NCI-H82 treated with DMSO at 0.1 percent for 48 hours (cell line): ENCODE measurements around the gene YY1.
"Not testable (repeated sequence)": the region's sequence is repeated elsewhere in the genome, so short reads cannot be mapped to it uniquely, and the experiment has no call there.

Source experiments
- DNase-seq: peaks from one replicate; lab custom pipeline; 2025; ENCODE audit not compliant: unreplicated experiment; lab: John Stamatoyannopoulos, UW

Gene YY1

GRCh38 chr14:100312110-100312876 is 73.3 kb downstream of the YY1 start:
- DNase-seq: not testable (repeated sequence)

GRCh38 chr14:100312877-100313400 is 74.0 kb downstream of the YY1 start:
- DNase-seq: no peak

GRCh38 chr14:100313464-100314230 is 74.7 kb downstream of the YY1 start:
- DNase-seq: no peak

- no peak for DNase-seq
These were observed 75.8 kb downstream of the YY1 start for GRCh38 chr14:100314724-100315123.

GRCh38 chr14:100317389-100317788 is 78.4 kb downstream of the YY1 start:
- DNase-seq: no peak

GRCh38 chr14:100317912-100318808 is 79.2 kb downstream of the YY1 start:
- no peak for DNase-seq

- no peak for DNase-seq
These were observed 81.4 kb downstream of the YY1 start for GRCh38 chr14:100320157-100320856.

- DNase-seq: no peak
These were observed 82.7 kb downstream of the YY1 start for GRCh38 chr14:100321473-100322137.

- no peak for DNase-seq
These were observed 83.4 kb downstream of the YY1 start for GRCh38 chr14:100322138-100322957.

GRCh38 chr14:100323121-100323941 is 84.4 kb downstream of the YY1 start, which contains the start of gene SLC25A47:
Gene SLC25A47, plus strand, starts transcription at chr14:100323339. Its CDS starts 76 bp downstream, at chr14:100323415.
- no peak for DNase-seq

GRCh38 chr14:100323942-100324307 is 85.0 kb downstream of the YY1 start:
- DNase-seq: no peak

- no peak for DNase-seq
These were observed 86.3 kb downstream of the YY1 start for GRCh38 chr14:100325231-100325632.

- no peak for DNase-seq
These were observed 87.0 kb downstream of the YY1 start for GRCh38 chr14:100325958-100326357.

GRCh38 chr14:100327128-100327527 is 88.2 kb downstream of the YY1 start:
- no peak for DNase-seq

- DNase-seq: no peak
These were observed 89.7 kb downstream of the YY1 start for GRCh38 chr14:100328495-100329163.

GRCh38 chr14:100329233-100330006 is 90.5 kb downstream of the YY1 start:
- DNase-seq: no peak

- DNase-seq: no peak
These were observed 91.0 kb downstream of the YY1 start for GRCh38 chr14:100330007-100330344.
